GM20431 (cell line): Measurements from ENCODE around the gene KDR.

Experiments used
- in situ Hi-C: fragments of 300-500 bp; cut with MseI, MboI; formaldehyde crosslinking; loops from one replicate; pipeline ENCODE4 v1.15.0; 2020; ENCODE audit warnings: low sequenced_read_pairs; ENCODE audit not compliant: unreplicated experiment

Gene KDR

DNA sequence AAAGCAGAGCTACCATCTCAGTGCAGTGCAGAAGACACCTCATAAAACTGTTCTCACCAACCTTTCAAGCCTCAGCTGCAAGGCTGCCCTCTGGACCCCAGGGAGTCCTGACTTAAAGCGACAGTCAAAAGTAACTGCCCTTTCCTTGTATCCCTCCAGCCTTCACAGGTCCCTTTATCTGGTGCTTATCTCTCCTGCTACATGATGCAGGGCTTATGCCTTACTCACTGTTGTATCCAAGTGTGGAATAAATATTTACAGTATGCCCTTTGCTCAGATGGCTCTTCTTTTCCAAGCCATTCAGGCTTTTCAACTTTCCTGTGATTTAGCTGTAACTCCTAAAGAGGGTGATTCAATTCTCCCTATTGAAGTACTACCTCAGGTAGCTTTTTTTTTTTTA lies 92.6 kb downstream of the KDR start:
- in situ Hi-C loops: no loop called here

DNA sequence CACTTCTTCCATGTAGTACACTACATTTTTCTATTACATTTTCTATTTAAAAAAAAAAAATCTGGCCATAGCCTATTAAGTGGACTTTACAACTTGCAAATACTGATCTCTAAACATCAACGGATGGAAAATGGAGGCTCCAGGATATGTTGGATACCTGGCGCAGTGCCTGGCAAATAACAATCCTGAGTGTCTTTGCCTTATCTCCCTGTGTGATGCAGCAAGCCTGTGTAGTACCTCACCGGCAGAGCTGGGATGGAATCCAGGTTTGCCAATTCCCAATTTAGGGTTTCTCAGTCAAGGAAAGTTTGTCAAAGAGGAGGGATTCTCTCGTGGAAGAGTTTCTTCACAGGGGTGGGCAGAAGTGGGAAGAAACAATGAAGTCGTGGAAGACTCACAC lies 93.2 kb downstream of the KDR start:
- in situ Hi-C loops: no loop called here

DNA sequence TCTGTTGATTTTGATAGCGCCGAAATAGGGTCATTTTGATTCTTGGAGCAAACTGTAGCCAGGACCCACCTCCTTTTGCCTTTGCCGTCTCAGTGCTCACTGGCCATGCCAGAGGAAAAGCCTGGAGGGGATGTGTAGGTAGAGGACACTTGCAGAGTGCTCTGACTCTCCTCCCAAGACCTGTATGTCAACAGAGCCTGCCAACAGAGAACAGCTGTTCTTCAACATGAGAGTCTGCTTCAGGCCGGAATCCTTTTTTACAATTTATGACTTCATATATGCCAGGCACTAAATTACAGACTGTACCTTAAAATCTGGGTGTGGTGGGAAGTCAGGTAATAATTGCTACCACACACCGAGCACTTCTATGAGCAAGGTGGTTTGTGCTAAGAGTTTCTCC lies 94.2 kb downstream of the KDR start:
- in situ Hi-C loops: no loop called here

DNA sequence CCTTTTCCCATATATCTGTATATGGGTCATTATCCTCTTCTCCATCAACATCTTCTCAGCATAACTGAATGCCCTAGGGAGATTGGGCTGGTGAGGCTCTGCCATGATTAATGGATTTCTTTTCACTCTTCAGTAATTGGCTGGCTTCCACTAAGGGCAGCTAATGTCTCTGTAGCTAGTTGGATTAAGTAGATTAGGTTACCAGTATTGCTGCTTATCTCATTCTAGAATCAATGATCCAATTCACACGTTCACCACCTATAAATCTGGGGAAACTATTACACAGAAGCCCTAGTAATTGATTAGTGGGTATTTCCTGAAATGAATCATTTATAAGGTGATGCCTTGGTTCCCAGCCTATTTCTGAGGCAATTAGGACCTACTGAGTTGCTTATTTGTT lies 94.8 kb downstream of the KDR start:
- in situ Hi-C loops: no loop called here

DNA sequence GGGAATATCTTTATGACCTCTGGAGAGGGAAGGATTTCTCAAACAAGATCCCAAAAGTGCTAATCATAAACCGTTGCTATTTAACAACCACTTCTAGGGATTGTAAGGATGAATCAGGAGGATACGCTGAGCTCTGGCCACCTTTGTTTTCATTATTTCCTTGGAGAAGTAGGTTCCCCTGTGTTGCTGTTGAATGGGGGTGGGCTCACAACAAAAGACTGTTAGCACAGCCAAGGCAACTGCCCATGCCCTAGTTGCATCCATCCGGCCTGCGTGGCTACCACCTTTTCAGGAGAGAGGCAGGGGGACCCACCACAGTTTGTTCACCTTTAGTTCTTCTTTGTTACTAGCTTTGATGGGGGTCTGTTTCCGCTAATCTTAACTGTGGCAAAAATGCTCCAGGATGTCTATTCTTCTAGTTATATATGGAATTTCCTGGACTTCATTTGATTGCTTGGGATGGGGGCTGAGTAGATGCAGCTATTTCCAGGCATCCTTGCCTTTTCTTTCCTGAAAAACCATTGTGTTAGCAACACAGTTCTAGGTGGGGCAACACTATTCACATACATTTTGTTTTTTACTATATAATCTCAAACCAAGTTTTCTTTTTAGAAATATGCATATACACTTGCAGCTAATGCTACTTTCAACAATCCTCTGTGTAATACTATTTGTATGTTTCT lies 95.4 kb downstream of the KDR start:
- in situ Hi-C loops: no loop called here

DNA sequence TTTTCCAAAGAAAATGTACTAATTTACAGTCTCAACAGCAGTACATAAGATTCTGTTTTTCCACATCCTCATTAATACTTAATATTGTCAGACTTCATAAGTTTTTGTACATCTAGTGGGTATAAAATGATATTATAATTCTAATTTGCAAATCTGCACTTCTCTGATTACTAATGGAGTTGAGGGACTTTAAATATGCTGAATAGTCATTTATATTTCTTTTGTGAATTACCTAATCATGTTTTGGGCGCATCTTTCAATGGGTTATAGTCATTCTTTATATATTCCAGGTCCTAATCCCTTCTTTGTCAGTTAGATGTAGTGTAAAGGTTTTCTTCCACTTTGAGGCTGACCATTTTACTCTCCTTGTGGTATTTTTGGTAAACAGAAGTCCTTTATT lies 96.1 kb downstream of the KDR start:
- in situ Hi-C loops: no loop called here
